SKM-1 (cell line): ENCODE measurements around the gene TAF1D.
"Not testable (repeated sequence)": the region's sequence is repeated elsewhere in the genome, so short reads cannot be mapped to it uniquely, and the experiment has no call there.

Source experiments
- DNase-seq: peaks from one replicate; lab custom pipeline; 2025; ENCODE audit not compliant: unreplicated experiment; lab: John Stamatoyannopoulos, UW

TAF1D gene

DNA sequence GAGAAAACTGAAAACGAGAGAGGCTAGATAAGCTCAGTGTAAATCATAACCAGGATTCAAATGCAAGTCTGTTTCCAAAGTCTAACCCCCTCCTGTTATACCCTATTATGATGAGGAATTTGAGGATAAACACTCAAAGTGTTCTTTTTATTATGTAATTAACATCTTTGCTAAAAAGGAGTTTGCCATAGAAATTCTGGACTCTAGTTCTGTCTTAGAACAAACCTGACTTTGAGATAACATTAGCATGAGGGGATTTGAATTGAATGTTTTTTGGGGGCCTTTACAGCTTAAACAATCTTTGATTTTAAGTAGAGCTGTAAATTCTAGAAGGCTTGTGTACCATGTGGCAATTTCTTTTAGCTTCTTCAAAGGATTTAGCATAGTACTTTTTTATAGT lies 9.7 kb upstream of the TAF1D start:
- no peak for DNase-seq

DNA sequence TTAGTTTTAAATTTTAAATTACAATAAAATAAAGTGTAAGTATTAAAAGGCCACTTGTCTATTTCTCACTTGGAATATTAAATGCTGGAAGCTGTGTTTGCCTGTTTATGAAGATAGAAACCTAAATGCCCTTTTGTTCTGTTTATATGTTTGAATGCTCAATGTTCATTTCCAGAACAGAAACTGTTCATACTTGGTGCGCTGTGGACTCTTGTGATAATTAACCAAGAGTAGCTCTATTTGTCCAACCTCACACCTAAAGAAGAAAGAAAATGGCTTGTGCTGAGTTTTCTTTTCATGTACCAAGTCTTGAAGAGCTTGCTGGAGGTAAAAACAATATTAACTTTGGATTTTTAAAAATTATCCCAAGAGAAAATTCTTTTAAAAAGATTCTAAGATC lies 5.8 kb upstream of the TAF1D start:
- DNase-seq, result no peak

DNA sequence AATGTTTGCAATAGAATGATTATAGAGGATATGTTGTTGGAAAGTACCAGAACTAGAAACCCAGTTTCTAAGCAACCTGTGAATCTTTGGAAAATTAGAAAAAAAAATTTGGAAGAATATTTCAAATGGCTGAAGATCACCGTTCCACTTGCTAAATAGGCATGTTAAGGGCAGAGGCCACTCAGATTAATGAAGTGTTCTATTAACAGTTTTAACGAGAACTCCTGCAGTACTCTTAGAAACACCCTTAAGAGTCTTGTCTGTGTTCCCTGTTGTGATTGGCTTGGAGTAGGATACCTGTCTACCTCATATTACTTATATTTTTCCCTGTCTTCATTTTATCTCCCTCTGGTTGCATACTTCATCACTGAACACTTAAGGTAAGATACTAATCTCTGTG lies 4.8 kb upstream of the TAF1D start:
- no peak for DNase-seq

DNA sequence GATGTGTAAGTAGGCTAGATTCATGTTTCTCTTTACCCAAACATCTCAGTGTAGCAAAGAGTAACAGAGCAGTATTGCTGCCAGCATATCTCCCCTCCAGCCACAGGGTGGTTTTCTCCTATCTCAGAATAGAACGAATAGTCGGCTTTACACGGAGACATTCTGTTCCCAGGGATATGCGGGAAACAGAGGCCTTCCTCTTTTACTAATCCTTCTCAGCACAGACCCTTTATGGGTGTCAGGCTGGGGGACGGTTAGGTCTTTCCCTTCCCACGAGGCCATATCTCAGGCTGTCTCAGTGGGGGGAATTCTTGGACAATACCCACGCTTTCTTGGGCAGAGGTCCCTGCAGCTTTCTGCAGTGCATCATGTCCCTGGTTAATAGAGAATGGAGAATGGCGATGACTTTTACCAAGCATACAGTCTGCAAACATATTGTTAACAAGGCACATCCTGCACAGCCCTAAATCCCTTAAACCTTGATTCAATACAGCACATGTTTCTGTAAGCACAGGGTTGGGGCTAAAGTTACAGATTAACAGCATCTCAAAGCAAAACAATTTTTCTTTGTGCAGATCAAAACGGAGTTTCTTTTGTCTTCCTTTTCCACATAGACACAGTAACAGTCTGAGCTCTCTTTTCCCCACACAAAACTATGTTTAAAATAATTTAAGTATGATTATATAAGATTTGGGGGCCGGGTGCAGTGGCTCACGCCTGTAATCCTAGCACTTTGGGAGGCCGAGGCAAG lies 3.9 kb upstream of the TAF1D start:
- DNase-seq, result not testable (repeated sequence)

DNA sequence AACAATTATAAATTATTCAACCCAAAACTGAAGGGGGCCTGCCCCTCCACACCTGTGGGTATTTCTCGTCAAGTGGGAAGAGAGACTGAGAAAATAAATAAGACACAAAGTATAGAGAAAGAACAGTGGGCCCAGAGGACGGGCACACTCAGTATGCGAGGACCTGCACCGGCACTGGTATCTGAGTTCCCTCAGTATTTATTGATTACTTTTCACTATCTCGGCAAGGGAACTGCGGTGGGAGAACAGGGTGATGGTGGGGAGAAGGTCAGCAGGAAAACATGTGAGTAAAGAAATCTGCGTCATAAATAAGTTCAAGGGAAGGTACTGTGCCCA lies 3.3 kb upstream of the TAF1D start:
- DNase-seq, result no peak

DNA sequence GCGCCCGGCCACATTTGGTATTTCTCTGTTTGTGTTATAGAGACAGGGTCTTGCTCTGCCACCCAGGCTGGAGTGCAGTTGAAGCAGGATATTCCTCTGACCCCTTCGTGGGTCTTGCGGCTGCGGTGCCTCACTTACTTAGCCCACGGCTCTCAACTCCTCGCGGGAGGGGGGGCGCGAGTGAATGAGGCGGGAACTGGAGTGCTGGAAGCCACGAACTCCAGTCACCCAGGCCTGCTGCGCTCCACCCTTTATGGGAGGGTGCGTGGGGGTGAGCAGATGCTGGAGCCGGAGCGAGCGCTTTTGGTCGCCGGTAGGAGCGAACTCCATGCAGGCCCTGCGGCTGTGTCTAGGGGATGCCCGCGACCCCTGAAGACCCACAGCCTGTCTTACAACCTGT lies 2.0 kb upstream of the TAF1D start:
- no peak for DNase-seq

DNA sequence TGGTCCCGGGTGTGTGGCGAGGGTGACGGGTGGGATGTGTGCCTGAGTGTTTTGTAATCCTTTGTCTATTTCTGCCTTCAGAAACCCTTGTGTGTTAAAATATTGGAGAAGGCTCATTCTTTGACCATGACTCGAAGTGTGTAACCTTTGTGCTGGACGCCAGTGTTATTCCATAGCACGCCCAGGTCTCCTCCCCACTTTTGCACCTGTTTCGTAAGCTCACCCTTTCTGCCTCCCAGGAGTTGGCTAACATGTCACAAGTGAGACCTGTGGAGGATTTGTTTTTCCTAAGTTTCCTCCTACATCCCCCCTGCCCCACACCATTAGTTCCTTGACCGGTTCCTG lies 559 bp upstream of the TAF1D start:
- DNase-seq, result peak; percentile 82

DNA sequence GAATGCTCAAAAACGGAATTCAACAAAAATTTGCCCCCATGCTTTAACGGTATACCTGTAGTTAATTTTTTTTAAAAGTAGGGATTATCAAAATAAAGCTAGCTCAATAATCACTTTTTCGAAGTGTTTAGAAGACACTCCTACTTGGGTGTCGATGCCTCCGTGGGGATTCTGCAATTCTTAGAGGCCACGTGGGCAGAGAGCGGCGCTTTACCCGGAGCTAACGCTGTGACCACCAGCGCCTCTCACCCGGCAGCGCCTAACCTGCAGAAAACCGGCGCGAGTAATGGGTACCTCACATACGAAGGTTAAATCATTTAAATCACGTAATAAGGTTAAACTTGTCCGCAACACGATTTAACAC lies 583 bp downstream of the TAF1D start:
- peak; percentile 59 for DNase-seq

DNA sequence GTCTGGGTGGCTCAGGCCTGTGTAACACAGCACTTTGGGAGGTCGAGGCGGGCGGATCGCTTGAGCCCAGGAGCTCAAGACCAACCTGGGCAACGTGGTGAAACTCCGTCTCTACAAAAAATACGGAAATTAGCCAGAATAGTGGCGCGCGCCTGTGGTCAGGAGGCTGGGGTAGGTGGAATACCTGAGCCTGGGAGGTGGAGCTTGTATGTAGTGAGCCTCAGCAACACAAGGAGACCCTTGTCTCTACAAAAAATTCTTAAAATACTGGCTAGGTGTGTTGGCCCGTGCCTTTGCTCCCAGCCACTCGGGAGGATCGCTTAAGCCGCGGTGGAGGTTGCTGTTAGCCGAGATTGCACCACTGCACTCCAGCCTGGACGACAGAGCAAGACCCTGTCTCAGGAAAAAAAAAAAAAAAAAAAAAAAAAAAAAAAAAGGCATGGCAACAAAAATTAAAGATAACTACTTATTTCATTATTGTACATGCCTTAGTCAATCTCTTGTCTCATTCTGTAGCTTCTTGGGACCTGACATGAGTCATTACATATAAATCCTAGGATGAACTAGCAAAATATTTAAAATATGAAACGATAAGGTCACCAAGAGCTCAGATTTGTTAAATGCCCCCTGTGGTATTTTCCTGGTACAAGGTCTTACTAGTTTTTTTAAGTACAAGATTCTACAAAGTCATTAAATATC lies 1.1 kb downstream of the TAF1D start:
- no peak for DNase-seq

DNA sequence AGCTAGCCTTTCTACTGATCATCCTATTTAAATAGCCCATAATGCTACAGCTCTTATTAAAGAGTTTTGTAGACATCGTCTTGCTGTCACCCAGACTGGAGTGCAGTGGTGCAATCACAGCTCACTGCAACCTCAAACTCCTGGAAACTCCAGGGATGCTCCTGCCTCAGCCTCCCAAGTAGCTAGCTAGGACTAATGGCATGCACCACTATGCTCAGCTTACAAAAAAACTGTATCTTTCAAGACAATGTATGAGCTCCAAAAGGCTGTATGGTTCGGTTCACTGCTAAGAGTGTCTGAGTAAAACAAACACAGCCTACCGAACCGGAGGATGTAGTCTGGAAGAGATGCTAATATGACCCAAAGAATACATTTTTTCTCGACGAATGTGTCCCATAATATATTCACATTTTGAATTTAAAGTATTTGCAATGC lies 2.6 kb downstream of the TAF1D start:
- no peak for DNase-seq

DNA sequence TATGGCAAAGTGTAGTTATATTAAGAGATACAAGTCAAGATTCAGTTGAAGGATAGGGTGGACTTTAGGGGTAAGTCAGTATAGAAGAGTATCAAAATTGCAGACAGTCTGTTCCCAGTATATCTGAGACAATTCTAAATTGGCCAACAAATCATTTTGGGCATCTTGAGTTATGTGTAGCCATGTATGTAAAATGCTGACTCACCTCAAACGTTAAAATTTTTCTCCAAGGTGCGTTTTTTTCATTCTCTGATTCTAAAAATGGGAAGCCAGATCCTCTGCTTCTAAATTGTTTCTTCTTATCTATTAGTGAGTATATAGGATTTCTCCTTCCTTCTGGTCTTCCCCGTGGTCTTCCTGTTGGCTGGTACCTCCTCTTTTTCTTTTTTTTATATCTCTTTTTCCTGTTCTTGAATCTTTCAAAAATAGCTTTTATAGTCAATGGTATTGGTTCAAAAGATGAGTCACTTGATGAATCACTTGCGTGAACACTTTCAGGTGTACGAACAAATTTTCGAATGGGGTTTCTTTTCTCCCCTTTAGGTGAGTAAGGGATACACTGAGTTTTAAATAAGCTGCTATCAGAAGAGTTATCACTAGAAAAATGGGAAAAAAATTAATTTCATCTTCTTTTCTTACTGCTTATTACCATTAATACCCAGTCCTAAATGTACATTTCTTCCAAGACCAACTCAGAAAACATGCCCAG lies 3.2 kb downstream of the TAF1D start:
- no peak for DNase-seq

DNA sequence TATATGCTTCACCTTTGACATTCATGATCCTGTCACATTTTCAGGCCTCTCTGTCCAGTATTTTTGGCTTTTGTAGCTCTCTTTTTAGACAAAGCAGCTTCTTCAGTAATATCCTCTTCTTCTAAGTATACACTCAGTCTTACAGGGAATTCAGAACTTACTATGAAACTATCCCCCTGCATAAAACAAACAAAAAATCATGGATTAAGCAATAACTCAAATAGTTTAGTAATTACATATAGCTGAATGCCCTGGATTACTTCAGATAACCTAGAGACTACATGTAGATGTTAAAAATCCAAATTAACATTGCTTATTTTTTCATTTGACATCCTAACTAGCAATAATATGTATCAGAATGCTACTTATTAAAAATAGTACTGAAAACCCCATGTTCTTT lies 5.2 kb downstream of the TAF1D start:
- DNase-seq, result no peak

DNA sequence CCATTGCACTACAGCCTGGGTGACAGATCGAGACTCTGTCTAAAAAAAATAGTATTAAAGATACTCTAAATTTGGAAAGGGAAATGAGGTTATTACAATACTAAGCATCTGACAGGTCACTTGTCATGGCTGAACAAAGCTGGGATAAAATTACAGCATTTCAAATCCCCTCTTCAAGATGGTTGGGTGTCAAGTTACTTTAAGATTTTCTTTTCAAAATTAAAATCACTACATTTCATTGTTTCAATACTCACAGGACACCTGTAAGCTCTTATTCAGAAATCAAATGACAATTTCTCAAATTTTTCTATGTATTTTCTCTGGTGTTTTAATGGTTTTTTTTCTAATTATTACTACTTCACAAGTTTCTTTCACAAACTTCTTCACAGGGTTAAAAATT lies 5.7 kb downstream of the TAF1D start:
- no peak for DNase-seq

DNA sequence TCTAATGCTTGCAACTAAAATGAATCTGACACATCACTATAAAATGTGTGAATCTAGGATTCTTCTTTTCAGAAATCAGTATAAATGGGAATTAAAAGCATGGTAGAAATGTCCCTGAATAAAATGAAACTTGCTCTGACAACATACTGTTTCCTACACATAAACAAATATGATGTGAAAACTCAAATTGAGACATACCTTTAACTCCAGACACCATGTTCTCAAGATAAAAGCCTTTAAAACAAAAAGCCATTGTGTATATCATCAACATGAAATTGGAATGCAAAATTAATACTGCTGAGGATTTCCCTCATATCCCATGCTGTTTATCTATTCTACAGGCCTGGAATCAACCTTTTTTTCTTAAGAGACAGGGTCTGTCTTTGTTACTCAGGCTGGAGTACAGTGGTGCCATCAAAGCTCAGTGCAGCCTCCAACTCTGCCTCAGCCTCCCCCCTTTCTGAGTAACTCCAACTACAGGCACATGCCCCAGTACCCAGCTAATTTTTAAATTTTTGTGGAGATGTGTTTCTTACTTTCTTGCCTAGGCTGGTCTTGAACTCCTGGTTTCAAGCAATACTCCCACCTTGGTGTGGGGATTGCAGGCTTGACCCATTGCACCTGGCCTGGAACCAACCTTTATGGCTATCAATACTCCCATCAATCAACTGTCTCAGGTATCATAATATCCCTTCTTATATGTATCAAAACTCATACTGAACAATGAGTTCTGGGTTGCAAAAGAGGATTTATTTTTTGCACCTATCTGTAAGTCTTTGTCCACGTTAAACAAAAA lies 6.7 kb downstream of the TAF1D start:
- no peak for DNase-seq

DNA sequence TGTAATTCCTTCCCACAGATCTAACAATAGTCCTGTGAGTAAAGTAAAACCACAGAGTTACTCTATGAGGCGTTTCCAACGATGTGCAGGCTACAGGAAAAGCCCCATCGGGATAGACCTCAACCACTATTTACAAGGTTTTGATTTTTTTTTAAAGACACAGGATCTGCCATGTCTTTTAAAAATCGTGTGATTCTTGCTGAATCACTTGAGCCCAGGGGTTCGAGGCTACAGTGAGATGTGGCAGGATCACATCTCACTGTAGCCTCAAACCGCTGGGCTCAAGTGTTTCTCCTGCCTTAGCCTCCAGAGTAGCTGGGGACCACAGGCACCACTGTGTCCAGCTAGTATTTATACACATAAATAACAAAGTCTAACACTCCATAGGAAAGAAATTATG lies 7.8 kb downstream of the TAF1D start:
- DNase-seq, result no peak

DNA sequence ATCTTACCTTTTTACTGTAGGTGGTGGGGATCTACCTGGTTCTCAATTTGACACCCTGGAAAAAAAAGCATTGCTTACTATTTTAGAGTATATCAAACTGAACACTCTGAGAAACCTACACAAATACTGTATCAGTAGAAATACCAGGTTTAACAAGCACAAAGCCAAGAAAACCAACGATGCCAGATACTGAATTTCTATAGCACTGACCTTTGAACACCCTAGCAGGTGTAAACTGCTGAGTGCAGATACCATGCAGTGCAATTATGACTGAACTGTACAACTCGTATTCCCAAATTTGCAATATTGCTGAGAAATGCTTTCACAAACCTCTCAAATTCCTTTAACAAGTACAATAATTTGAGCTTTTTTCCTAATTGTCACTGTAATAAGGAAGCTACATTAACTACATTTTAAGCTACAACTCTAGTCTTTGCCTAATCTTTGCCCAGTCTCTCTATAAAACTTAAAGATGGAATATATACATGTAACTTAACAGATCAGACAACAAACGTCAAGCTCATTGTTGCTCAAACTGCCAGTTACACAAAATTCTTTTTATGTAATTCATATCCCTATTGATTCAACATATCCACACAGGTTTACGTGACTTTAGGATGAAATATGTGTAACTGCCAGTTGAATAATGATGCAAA lies 8.9 kb downstream of the TAF1D start:
- no peak for DNase-seq

DNA sequence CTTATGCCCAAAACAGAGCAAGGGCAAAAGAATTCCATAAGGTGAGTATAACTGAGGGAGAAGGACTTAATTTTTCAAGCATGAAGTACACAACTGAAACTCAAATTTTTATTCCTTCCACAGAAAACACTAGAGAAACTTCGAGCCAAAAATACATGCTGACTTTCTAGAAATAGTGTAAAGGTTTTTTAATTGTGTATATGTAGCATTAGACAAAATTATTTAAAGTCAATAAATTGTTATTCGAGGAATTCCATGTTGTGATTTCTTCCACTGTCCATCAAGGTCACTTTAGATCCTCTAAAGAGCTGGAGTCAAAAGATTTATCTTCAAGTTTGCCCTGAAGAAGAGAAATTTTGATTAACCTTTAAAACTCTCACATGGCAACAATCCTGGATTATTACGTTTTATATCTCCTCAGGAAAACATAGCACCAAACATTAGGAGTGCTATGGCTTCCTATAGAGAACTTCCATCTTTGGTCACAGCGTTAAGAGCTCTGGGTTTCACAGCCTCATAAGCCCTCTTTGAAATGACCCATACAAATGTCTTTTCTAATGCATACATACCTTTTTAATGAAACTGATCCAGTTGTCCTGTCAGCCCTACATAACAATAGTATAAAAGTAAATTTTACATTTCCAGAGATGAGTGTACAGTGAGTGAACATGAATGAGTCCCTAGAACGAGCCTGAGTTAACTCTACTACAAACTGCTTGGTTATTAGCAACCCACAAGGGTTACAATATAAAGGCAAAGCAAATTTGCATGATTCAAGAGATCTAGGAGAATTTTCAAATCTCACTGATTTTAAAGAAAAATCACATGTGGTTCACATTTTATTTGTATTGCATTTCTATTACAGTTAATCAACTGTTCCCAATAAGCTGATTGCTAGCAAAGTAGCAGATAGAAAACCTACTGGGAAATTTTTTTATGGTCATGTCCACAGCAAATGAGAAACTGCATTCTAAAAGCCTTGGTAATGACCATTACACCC lies 10.9 kb downstream of the TAF1D start:
- no peak for DNase-seq

DNA sequence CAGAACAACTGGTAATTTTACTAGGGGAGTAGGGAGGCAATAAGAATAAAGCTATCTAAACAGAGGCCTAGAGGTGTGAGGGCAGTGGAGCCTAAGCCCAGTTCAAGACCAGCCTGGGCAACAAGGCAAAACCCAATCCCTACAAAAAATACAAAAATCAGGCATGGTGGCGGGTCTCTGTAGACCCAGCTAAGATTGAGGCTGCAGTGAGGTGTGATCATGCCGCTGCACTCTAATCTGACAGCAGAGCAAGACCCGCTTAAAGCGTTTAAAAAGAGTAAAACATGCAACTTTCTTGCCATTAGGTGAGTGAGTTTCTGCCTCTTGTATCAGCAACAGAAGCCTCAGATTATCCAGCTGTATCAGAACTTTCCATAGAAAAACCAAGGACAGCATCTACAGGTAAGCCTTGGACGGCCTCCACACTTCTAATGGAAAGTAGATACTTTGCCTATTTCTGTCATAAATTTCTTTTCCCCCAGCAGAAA lies 12.1 kb downstream of the TAF1D start:
- DNase-seq, result no peak

DNA sequence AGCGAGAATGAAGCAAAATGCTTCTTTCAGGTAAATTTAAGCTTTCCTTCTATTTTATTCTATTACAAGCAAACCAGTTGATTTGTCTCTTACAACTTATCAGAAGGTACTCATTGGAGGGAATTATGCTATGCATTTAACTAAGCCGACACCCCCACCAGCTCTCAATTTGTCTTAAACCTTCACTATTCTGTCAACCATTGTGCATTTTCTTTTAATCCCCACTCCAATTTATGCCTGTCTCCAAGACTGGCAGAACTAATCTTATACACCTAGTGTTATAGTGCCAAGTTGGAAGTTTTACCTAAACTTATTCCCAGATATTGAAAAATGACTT lies 12.5 kb downstream of the TAF1D start:
- DNase-seq, result no peak
